ENCODE data around the gene PTPN11. TPM values are rescaled to one million over a fixed set of nuclear protein-coding genes. Genes with fewer than 3 reads are reported as not detected.

The PTPN11 gene
- total and polyA plus RNA-seq, 4 donors = 33.7 to 73.3 (median 36.4) TPM

DNA sequence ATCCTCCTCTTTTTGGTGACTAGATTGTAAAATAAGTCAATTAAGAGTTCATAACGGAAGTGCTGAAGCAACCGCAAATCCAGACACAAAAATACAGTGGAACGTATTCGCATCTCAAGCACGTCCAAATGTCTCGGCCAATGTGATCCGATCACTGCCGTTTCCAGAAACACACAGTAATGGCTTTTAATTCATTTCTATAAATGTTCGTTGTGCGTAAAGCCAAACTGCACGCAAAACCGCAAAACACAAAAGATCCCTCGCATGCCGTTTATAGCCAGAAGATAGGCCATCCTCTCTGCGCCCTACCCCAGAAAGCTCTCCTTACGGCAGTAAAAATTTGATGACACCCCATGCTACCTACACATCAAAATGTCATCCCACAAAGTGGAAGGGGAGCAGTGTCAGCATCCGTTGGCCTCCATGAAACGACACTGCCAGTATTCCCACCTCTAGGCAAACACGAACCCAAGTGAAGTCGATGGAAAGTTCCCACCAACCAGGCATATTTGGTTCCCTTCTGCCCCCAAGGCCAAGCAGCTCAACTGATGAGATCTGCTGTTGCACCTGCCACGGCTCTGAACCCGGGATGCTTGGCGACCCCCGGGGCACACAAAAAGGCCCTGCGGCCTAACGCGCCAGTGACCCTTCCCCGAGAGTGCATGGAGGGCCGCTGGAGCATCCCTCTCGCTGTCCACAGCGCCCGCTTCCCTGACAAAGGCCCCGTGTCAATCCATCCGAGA is 37.9 kb upstream of the PTPN11 start:
- H3K9me3 ChIP-seq (ENCODE audit: control insufficient read depth in 4 of 4, low read length in 3 of 4) = no peaks in the 10 kb centered on the region
- no peak overlapping the region for H3K27ac ChIP-seq (ENCODE audit: low read depth in 1 of 2, low read length in 2 of 2)
- WGBS = 53% methylated on average over 34 of the region's 34 CpGs
- peak overlapping the region; percentile 73 to 87 (median 75) for H3K4me3 ChIP-seq (ENCODE audit: low read depth in 1 of 3, low read length in 3 of 3)
- no peak overlapping the region for H3K9ac ChIP-seq (ENCODE audit: low read depth in 1 of 2, low read length in 2 of 2)
- TF ChIP-seq, protein P1, sequence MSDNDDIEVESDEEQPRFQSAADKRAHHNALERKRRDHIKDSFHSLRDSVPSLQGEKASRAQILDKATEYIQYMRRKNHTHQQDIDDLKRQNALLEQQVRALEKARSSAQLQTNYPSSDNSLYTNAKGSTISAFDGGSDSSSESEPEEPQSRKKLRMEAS (IDR thresholded peaks at IDR 0.05) = no peak
- no peak for TF ChIP-seq HNF4G (IDR thresholded peaks at IDR 0.05)
- TF ChIP-seq NR2F2 (IDR thresholded peaks at IDR 0.05) = no peak
- no peak for TF ChIP-seq FOXA1 (IDR thresholded peaks at IDR 0.05)
- no peak for TF ChIP-seq RAD21 (IDR thresholded peaks at IDR 0.05)
- no peaks in the 10 kb centered on the region for H3K27me3 ChIP-seq (ENCODE audit: control insufficient read depth in 4 of 4, insufficient read depth in 4 of 4, low read length in 3 of 4)
- peaks cover 7 to 11% (median 7%) of the 10 kb centered on the region in 4 donors for H3K4me1 ChIP-seq (ENCODE audit: control insufficient read depth in 4 of 4, insufficient read depth in 4 of 4, low read length in 3 of 4)
- no peak for DNase-seq (ENCODE audit: low spot score)
- no peaks in the 10 kb centered on the region for H3K36me3 ChIP-seq (ENCODE audit: control insufficient read depth in 4 of 4, insufficient read depth in 3 of 4, low read depth in 1 of 4, low read length in 3 of 4)

DNA sequence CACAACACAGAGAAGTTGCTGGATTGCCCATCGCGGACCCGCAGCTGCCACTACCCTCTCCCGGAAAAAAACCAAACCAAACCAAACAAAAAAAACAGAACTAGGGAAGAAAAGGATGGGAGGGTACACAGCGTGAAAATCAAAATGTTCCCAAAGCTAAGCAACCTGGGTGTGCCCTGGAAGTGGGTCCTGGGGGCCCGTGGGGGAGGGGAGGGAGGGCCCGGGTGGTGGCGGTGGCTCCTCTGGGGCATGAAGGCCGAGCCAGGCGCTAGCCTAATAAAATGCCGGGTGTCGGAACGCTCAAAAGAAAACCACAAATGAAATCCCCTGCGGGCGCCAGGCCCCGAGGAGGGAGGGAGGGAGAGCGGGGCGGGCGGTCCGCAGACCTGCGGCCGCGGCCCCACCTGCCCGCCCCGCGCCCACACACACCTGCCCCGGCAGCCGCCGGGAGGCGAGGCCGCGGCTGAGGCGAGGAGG is 37.3 kb upstream of the PTPN11 start:
- H3K9me3 ChIP-seq (ENCODE audit: control insufficient read depth in 4 of 4, low read length in 3 of 4) = no peaks in the 10 kb centered on the region
- DNase-seq (ENCODE audit: low spot score) = peak; percentile 65
- peak overlapping the region; percentile 73 to 87 (median 75) for H3K4me3 ChIP-seq (ENCODE audit: low read depth in 1 of 3, low read length in 3 of 3)
- H3K27me3 ChIP-seq (ENCODE audit: control insufficient read depth in 4 of 4, insufficient read depth in 4 of 4, low read length in 3 of 4) = no peaks in the 10 kb centered on the region
- peak overlapping the region in 1 of 2 donors; percentile 66 for H3K27ac ChIP-seq (ENCODE audit: low read depth in 1 of 2, low read length in 2 of 2)
- peak overlapping the region in 1 of 2 donors; percentile 38 for H3K9ac ChIP-seq (ENCODE audit: low read depth in 1 of 2, low read length in 2 of 2)
- TF ChIP-seq HNF4A (conservative IDR thresholded peaks at IDR 0.05) (no peak), NR2F2 (IDR thresholded peaks at IDR 0.05) (no peak), RXRA (IDR thresholded peaks at IDR 0.05) (no peak), HNF4G (IDR thresholded peaks at IDR 0.05) (no peak), EGR1 (IDR thresholded peaks at IDR 0.05; ENCODE audit: low read depth in 2 of 2) (no peak), YY1 (IDR thresholded peaks at IDR 0.05) (no peak), FOXA1 (IDR thresholded peaks at IDR 0.05) (no peak), RAD21 (IDR thresholded peaks at IDR 0.05) (no peak), TAF1 (conservative IDR thresholded peaks at IDR 0.05) (no peak)
- TF ChIP-seq, protein P2, sequence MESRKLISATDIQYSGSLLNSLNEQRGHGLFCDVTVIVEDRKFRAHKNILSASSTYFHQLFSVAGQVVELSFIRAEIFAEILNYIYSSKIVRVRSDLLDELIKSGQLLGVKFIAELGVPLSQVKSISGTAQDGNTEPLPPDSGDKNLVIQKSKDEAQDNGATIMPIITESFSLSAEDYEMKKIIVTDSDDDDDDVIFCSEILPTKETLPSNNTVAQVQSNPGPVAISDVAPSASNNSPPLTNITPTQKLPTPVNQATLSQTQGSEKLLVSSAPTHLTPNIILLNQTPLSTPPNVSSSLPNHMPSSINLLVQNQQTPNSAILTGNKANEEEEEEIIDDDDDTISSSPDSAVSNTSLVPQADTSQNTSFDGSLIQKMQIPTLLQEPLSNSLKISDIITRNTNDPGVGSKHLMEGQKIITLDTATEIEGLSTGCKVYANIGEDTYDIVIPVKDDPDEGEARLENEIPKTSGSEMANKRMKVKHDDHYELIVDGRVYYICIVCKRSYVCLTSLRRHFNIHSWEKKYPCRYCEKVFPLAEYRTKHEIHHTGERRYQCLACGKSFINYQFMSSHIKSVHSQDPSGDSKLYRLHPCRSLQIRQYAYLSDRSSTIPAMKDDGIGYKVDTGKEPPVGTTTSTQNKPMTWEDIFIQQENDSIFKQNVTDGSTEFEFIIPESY (IDR thresholded peaks at IDR 0.05) = no peak
- TF ChIP-seq, protein P1 (IDR thresholded peaks at IDR 0.05) = no peak
- TF ChIP-seq, protein P3, sequence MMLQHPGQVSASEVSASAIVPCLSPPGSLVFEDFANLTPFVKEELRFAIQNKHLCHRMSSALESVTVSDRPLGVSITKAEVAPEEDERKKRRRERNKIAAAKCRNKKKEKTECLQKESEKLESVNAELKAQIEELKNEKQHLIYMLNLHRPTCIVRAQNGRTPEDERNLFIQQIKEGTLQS (IDR thresholded peaks at IDR 0.05) = no peak
- WGBS = 2% methylated on average over 33 of the region's 33 CpGs
- peaks cover 7 to 11% (median 7%) of the 10 kb centered on the region in 4 donors for H3K4me1 ChIP-seq (ENCODE audit: control insufficient read depth in 4 of 4, insufficient read depth in 4 of 4, low read length in 3 of 4)
- no peaks in the 10 kb centered on the region for H3K36me3 ChIP-seq (ENCODE audit: control insufficient read depth in 4 of 4, insufficient read depth in 3 of 4, low read depth in 1 of 4, low read length in 3 of 4)

All from liver (tissue), 9 donors.